HUES64 (cell line): ENCODE measurements around the gene TRIM52.
"Not testable (repeated sequence)": the region's sequence is repeated elsewhere in the genome, so short reads cannot be mapped to it uniquely, and the experiment has no call there.

ENCODE experiments used
- H3K27ac ChIP-seq: 2 replicates; pipeline ENCODE4 v1.7.0; 2013; ENCODE audit warnings: low read depth, low read length, inconsistent platforms
- H3K27me3 ChIP-seq: 2 replicates; pipeline ENCODE4 v1.6.1; 2013; ENCODE audit warnings: mild to moderate bottlenecking, low read length; ENCODE audit not compliant: insufficient read depth
- H3K36me3 ChIP-seq: 2 replicates; pipeline ENCODE4 v1.6.1; 2013; ENCODE audit warnings: mild to moderate bottlenecking, low read length; ENCODE audit not compliant: insufficient read depth
- H3K4me1 ChIP-seq: 2 replicates; pipeline ENCODE4 v1.6.1; 2013; ENCODE audit warnings: mild to moderate bottlenecking, low read length, moderate library complexity; ENCODE audit not compliant: insufficient read depth
- H3K4me3 ChIP-seq: 2 replicates; pipeline ENCODE4 v1.5.1; 2013; ENCODE audit warnings: mild to moderate bottlenecking, low read length, moderate library complexity
- H3K9ac ChIP-seq: 2 replicates; pipeline ENCODE4 v1.6.1; 2013; ENCODE audit warnings: mild to moderate bottlenecking, low read depth, low read length
- H3K9me3 ChIP-seq: 2 replicates; pipeline ENCODE4 v1.6.1; 2013; ENCODE audit warnings: low read depth, low read length; ENCODE audit not compliant: insufficient read depth
- WGBS: fragments of 150-250, 120-280 bp; methylation state at CpG from one replicate; pipeline ENCODE4 v1.1.7; 2013; ENCODE audit warnings: missing lambda C conversion rate; 5-methylcytosine and 5-hydroxymethylcytosine counted together

The TRIM52 gene

GRCh38 chr5:181219262-181220177 lies 41.4 kb downstream of the TRIM52 start:
- Histone ChIP-seq H3K4me1 (no peaks in the 10 kb centered on the region; the same call in 1 of the 2 replicates), H3K36me3 (no peaks in the 10 kb centered on the region), H3K9me3 (no peaks in the 10 kb centered on the region), H3K27me3 (peaks cover 21% of the 10 kb centered on the region), H3K4me3 (no peak overlapping the region; the same call in 1 of the 2 replicates), H3K27ac (no peak overlapping the region), H3K9ac (no peak overlapping the region)
- 94% methylated on average over 49 of the region's 49 CpGs for WGBS

DNA sequence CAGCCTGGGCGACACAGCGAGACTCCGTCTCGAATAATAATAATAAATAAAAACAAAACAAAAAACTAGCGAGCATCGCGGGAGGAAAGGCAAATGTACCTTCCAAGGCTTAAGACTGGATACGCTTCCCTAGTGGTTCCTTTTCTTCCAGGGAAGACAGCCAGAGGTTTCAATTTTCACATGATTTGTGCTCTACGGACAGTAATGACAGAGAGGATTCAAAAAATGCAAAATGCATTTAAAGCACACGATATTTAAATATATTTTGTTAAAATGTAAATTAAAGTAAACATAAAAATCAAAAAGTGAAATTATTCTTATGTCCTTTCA lies 42.2 kb downstream of the TRIM52 start:
- Histone ChIP-seq H3K27ac (no peak overlapping the region), H3K4me1 (no peaks in the 10 kb centered on the region), H3K9me3 (no peaks in the 10 kb centered on the region), H3K4me3 (peak overlapping the region; percentile 73), H3K9ac (no peak overlapping the region), H3K27me3 (peaks cover 21% of the 10 kb centered on the region), H3K36me3 (no peaks in the 10 kb centered on the region)
- WGBS = 56% methylated on average over 9 of the region's 10 CpGs

GRCh38 chr5:181217803-181218062 lies 43.2 kb downstream of the TRIM52 start:
- Histone ChIP-seq H3K36me3 (no peaks in the 10 kb centered on the region), H3K9me3 (no peaks in the 10 kb centered on the region), H3K9ac (no peak overlapping the region), H3K27me3 (peaks cover 30% of the 10 kb centered on the region), H3K27ac (no peak overlapping the region), H3K4me3 (peak overlapping the region; percentile 73), H3K4me1 (no peaks in the 10 kb centered on the region)
- 6% methylated on average over 13 of the region's 13 CpGs for WGBS

GRCh38 chr5:181217111-181217802 lies 43.7 kb downstream of the TRIM52 start:
- WGBS = 1% methylated on average over 46 of the region's 46 CpGs
- H3K27ac ChIP-seq = no peak overlapping the region
- H3K9me3 ChIP-seq = no peaks in the 10 kb centered on the region
- no peak overlapping the region for H3K9ac ChIP-seq
- H3K36me3 ChIP-seq = no peaks in the 10 kb centered on the region
- H3K4me1 ChIP-seq = no peaks in the 10 kb centered on the region
- H3K27me3 ChIP-seq = peaks cover 31% of the 10 kb centered on the region
- H3K4me3 ChIP-seq = peak overlapping the region; percentile 73

DNA sequence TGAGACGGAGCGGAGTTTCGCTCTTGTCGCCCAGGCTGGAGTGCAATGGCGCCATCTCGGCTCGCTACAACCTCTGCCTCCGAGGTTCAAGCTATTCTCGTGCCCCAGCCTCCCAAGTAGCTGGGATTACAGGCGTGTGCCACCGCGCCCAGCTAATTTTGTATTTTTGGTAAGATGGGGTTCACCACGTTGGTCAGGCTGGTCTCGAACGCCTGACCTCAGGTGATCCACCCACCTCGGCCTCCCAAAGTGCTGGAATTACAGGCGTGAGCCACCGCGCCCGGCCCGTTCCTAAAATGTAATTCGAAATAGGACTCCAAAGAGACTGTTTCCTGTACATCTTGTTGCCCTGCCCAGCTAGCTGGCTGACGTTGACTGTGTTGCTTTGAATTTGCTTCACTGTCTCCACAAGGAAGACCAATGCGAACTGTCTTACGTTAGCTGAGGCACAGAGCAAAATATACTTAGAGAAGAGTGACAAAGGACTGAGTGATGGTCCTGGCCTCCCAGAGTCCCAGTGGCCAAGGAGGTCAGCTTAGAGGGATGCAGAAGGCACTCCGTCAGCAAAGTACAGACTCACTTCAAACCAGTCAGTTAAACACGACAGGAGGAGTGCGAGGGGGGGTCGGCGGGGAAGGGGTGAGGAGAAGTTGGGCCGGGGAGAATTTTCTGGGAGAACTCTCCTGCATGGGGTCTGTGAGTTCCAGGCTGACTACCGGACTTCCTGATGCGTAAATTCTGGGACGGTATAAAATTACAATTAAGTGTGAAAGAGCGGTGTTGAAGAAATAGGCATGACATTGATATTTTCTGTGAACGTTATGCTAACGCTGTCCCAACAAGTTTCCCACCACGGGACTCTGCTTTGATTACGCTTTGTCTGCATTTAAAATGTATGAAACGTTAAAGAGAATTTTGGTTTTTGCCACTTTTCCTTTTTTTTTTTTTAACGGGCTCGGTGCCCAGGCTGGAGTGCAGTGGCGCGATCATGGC lies 44.6 kb downstream of the TRIM52 start:
- H3K4me3 ChIP-seq = peak overlapping the region; percentile 52
- H3K27ac ChIP-seq = no peak overlapping the region
- no peaks in the 10 kb centered on the region for H3K36me3 ChIP-seq
- peaks cover 34% of the 10 kb centered on the region for H3K27me3 ChIP-seq
- H3K4me1 ChIP-seq = no peaks in the 10 kb centered on the region
- H3K9ac ChIP-seq = no peak overlapping the region
- H3K9me3 ChIP-seq = no peaks in the 10 kb centered on the region
- WGBS = 58% methylated on average over 44 of the region's 44 CpGs

DNA sequence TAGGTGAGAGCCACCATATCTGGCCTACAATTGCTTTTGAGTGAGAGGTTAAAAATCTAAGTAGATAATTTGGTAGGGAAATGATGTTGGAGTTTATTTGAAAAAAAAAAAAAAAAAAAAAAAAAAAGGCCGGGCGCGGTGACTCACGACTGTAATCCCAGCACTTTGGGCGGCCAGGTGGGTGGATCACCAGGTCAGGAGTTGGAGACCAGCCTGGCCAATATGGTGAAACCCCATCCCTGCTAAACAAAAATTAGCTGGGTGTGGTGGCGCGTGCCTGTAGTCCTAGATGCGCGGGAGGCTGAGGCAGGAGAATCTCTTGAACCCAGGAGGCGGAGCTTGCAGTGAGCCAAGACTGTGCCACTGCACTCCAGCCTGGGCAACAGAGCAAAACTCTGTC lies 46.7 kb downstream of the TRIM52 start:
- not testable (repeated sequence) for H3K9ac ChIP-seq, H3K4me3 ChIP-seq, H3K4me1 ChIP-seq, H3K27ac ChIP-seq, H3K36me3 ChIP-seq, H3K9me3 ChIP-seq
- peaks cover 34% of the 10 kb centered on the region for H3K27me3 ChIP-seq
- WGBS = 88% methylated on average over 10 of the region's 10 CpGs

DNA sequence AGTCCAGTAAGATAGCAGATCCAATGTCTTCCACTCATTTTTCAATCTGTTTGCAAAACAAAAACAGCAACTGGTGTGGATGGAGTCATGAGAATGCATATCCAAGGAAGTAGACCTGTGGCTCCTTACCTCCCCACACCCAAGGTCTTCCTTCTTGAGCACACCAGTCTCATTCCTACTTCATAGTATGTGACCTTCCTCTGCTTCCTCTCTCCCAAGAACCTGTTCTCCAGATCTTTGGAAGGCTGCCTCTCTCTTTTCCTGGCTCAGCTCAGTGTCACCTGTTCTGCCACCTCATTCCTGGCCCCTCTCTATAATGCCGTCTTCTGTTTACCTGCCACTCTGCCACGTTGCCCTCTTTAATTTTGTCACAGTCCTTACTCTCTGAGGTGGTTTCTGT lies 48.0 kb downstream of the TRIM52 start:
- H3K27ac ChIP-seq = no peak overlapping the region
- peaks cover 33% of the 10 kb centered on the region for H3K27me3 ChIP-seq
- no peak overlapping the region for H3K9ac ChIP-seq
- H3K36me3 ChIP-seq = no peaks in the 10 kb centered on the region
- H3K9me3 ChIP-seq = no peaks in the 10 kb centered on the region
- 47% methylated on average over 2 of the region's 2 CpGs for WGBS
- no peaks in the 10 kb centered on the region for H3K4me1 ChIP-seq
- no peak overlapping the region for H3K4me3 ChIP-seq

GRCh38 chr5:181212080-181212479 lies 48.9 kb downstream of the TRIM52 start:
- no peaks in the 10 kb centered on the region for H3K9me3 ChIP-seq
- no peak overlapping the region for H3K9ac ChIP-seq
- peaks cover 25% of the 10 kb centered on the region for H3K27me3 ChIP-seq
- no peak overlapping the region for H3K27ac ChIP-seq
- no peaks in the 10 kb centered on the region for H3K36me3 ChIP-seq
- no peak overlapping the region for H3K4me3 ChIP-seq
- 91% methylated on average over 6 of the region's 6 CpGs for WGBS
- H3K4me1 ChIP-seq = no peaks in the 10 kb centered on the region

DNA sequence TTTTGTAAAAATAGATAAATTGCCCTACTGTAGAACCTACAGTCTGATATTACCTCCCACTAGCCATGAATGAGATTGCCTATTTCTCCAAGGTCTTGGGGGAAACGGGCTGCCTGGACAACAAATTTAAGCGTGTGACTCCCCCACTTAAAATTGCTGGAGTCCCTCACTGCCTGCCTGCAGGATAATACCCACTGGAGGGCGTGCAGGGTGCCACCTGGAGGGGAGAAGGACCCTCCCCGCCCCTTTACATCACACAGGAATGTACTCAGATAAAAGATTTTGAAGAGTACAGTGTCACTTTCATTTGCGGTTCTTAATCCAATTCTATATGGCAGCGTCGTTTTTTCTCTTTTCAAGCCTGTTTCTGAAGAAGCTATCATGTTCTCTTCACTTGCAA lies 49.7 kb downstream of the TRIM52 start:
- Histone ChIP-seq H3K4me1 (no peaks in the 10 kb centered on the region), H3K9me3 (no peaks in the 10 kb centered on the region), H3K36me3 (no peaks in the 10 kb centered on the region), H3K27ac (no peak overlapping the region), H3K4me3 (no peak overlapping the region), H3K27me3 (peaks cover 22% of the 10 kb centered on the region), H3K9ac (no peak overlapping the region)
- WGBS = 55% methylated on average over 7 of the region's 7 CpGs

GRCh38 chr5:181210698-181211097 lies 50.2 kb downstream of the TRIM52 start:
- H3K4me3 ChIP-seq, H3K36me3 ChIP-seq, H3K27ac ChIP-seq, H3K9me3 ChIP-seq, H3K9ac ChIP-seq, H3K4me1 ChIP-seq: not testable (repeated sequence)
- 78% methylated on average over 17 of the region's 17 CpGs for WGBS
- H3K27me3 ChIP-seq = peaks cover 23% of the 10 kb centered on the region

DNA sequence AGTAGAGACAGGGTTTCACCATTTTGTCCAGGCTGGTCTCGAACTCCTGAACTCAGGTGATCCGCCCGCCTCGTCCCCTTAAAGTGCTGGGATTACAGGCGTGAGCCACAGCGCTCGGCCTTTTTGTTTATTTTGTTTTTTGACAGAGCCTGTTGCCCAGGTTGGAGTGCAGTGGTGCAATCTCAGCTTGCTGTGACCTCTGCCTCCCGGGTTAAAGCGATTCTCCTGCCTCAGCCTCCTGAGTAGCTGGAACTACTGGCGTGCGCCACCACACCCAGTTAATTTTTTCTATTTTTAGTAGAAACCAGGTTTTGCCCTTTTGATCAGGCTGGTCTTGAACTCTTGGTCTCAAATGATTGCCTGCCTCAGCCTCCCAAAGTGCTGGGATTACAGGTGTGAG lies 50.8 kb downstream of the TRIM52 start:
- not testable (repeated sequence) for H3K27ac ChIP-seq, H3K36me3 ChIP-seq, H3K9ac ChIP-seq, H3K9me3 ChIP-seq, H3K4me1 ChIP-seq, H3K4me3 ChIP-seq
- WGBS = 83% methylated on average over 11 of the region's 11 CpGs
- peaks cover 28% of the 10 kb centered on the region for H3K27me3 ChIP-seq
